Nephron (organoid): Measurements from ENCODE around the gene ADK.

ENCODE experiments used
- H3K27ac Mint-ChIP-seq, 3 experiments: 2 replicates each; pipeline ENCODE4 v1.8.0; 2020; ENCODE audit warnings: mixed read lengths in 3 of 3, mild to moderate bottlenecking in 2 of 3, moderate library complexity in 1 of 3
- H3K27me3 Mint-ChIP-seq: 2 replicates; pipeline ENCODE4 v1.8.0; 2021; ENCODE audit warnings: low read depth, mild to moderate bottlenecking, moderate library complexity, mixed read lengths
- H3K36me3 Mint-ChIP-seq: 2 replicates; pipeline ENCODE4 v1.8.0; 2020; ENCODE audit warnings: low read depth, mixed read lengths
- H3K4me1 Mint-ChIP-seq: 2 replicates; pipeline ENCODE4 v1.8.0; 2020; ENCODE audit warnings: mixed read lengths
- H3K4me3 Mint-ChIP-seq, 3 experiments: 2 replicates each; pipeline ENCODE4 v1.8.0; 2020; ENCODE audit warnings: mild to moderate bottlenecking in 3 of 3, mixed read lengths in 3 of 3, moderate library complexity in 2 of 3
- H3K9me3 Mint-ChIP-seq: 2 replicates; pipeline ENCODE4 v1.8.0; 2020; ENCODE audit warnings: mixed read lengths
- TF ChIP-seq, protein P1 (sequence below), 3 experiments: fragments of 200-600 bp; sonication (generic); IDR thresholded peaks; one replicate each; pipeline ENCODE4 v1.5.0; 2021; ENCODE audit warnings: antibody characterized with exemption in 3 of 3; ENCODE audit not compliant: unreplicated experiment in 3 of 3

The ADK gene

DNA sequence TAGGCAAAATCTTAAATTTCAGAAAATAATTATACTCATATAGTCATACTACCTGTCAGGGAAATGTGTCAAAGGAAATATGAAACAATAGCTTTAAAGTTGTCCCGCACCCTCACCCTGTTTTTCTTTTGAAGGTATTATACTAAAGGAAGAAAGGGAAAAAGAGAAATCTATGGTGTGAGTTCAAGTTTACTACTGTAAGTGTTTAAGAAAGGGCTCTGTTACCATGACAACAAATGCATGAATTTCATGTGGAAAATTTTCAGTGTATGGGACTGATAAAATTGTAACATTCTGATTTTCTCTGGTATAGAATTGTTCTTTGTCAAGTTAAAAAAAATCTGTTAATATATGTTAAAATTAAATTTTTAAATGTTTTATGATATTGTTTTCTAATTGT is 229.8 kb downstream of the ADK start:
- Mint-ChIP-seq H3K27me3 (no peaks in the 10 kb centered on the region), H3K36me3 (no peaks in the 10 kb centered on the region), H3K27ac (no peak overlapping the region), H3K9me3 (no peaks in the 10 kb centered on the region), H3K4me1 (no peaks in the 10 kb centered on the region), H3K4me3 (no peak overlapping the region)
- TF ChIP-seq, protein P1, sequence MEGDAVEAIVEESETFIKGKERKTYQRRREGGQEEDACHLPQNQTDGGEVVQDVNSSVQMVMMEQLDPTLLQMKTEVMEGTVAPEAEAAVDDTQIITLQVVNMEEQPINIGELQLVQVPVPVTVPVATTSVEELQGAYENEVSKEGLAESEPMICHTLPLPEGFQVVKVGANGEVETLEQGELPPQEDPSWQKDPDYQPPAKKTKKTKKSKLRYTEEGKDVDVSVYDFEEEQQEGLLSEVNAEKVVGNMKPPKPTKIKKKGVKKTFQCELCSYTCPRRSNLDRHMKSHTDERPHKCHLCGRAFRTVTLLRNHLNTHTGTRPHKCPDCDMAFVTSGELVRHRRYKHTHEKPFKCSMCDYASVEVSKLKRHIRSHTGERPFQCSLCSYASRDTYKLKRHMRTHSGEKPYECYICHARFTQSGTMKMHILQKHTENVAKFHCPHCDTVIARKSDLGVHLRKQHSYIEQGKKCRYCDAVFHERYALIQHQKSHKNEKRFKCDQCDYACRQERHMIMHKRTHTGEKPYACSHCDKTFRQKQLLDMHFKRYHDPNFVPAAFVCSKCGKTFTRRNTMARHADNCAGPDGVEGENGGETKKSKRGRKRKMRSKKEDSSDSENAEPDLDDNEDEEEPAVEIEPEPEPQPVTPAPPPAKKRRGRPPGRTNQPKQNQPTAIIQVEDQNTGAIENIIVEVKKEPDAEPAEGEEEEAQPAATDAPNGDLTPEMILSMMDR (IDR thresholded peaks at IDR 0.05; ENCODE audit: unreplicated experiment in 3 of 3), result no peak

GRCh38 chr10:74381291-74381853 is 230.4 kb downstream of the ADK start:
- TF ChIP-seq, protein P1 (IDR thresholded peaks at IDR 0.05; ENCODE audit: unreplicated experiment in 3 of 3), result no peak
- Mint-ChIP-seq H3K27me3 (no peaks in the 10 kb centered on the region), H3K36me3 (no peaks in the 10 kb centered on the region), H3K9me3 (no peaks in the 10 kb centered on the region), H3K4me3 (no peak overlapping the region), H3K4me1 (no peaks in the 10 kb centered on the region), H3K27ac (no peak overlapping the region)

DNA sequence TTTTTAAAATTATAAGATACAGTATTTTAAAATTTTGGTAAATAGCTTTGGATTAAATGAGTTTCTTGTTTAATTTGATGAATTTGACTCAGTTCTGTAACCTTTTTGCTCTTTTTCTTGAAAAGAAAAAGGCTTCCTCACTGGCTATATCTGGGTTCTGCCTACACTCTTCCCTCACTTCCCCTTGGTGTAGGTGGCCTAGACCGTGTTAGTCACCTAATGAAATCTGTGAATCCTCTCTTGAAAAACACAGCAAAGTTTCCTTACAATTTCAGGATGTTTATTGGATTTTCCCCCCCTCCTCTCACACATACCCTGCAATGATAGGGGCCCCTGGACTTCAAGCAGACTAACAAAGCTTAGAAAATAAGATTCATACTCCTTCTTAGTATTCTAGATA is 231.6 kb downstream of the ADK start:
- Mint-ChIP-seq H3K36me3 (no peaks in the 10 kb centered on the region), H3K9me3 (no peaks in the 10 kb centered on the region), H3K4me3 (no peak overlapping the region), H3K4me1 (no peaks in the 10 kb centered on the region), H3K27ac (no peak overlapping the region), H3K27me3 (no peaks in the 10 kb centered on the region)
- TF ChIP-seq, protein P1 (IDR thresholded peaks at IDR 0.05; ENCODE audit: unreplicated experiment in 3 of 3), result no peak

- TF ChIP-seq, protein P1 (IDR thresholded peaks at IDR 0.05; ENCODE audit: unreplicated experiment in 3 of 3), result no peak
- H3K27ac Mint-ChIP-seq, result no peak overlapping the region
- H3K4me3 Mint-ChIP-seq, result no peak overlapping the region
- no peaks in the 10 kb centered on the region for H3K9me3 Mint-ChIP-seq
- no peaks in the 10 kb centered on the region for H3K27me3 Mint-ChIP-seq
- no peaks in the 10 kb centered on the region for H3K4me1 Mint-ChIP-seq
- no peaks in the 10 kb centered on the region for H3K36me3 Mint-ChIP-seq
These were observed 232.6 kb downstream of the ADK start for GRCh38 chr10:74383642-74384041.

DNA sequence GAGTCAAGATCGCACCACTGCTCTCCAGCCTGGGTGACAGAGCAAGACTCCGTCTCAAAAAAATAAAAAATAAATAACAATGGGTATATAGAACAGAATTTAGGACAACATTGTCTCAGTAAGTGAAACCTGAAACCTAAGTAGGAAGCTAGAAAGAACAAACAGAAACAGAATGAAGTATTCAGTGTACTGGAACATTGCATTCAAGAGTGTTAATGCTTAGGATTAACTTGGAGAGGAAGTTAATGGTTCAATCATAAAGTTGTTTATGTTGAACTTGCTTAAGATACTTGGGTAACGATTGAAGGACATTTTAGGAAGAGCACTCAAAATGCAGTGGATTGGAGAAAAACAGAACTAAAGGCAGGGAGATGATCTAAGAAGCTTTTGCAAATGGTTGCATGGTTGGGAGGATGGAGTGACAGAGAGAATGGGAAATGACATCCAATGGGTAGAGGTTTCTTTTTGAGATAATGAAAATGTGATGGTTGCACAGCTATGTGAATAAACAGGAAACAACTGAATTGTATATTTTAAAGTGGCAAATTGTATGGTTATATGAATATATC is 233.7 kb downstream of the ADK start:
- Mint-ChIP-seq H3K4me1 (no peaks in the 10 kb centered on the region), H3K27ac (peak overlapping the region in 1 of 3 experiments; percentile 9), H3K27me3 (no peaks in the 10 kb centered on the region), H3K36me3 (no peaks in the 10 kb centered on the region), H3K9me3 (no peaks in the 10 kb centered on the region), H3K4me3 (no peak overlapping the region)
- TF ChIP-seq, protein P1 (IDR thresholded peaks at IDR 0.05; ENCODE audit: unreplicated experiment in 3 of 3), result no peak

- no peak overlapping the region for H3K4me3 Mint-ChIP-seq
- no peak overlapping the region for H3K27ac Mint-ChIP-seq
- H3K9me3 Mint-ChIP-seq, result peaks cover 1% of the 10 kb centered on the region
- no peaks in the 10 kb centered on the region for H3K4me1 Mint-ChIP-seq
- TF ChIP-seq, protein P1 (IDR thresholded peaks at IDR 0.05; ENCODE audit: unreplicated experiment in 3 of 3), result no peak
- no peaks in the 10 kb centered on the region for H3K27me3 Mint-ChIP-seq
- H3K36me3 Mint-ChIP-seq, result no peaks in the 10 kb centered on the region
These were observed 237.8 kb downstream of the ADK start for GRCh38 chr10:74388801-74389200.
